ENCODE measurements around the gene PLSCR3.

Gene PLSCR3

DNA sequence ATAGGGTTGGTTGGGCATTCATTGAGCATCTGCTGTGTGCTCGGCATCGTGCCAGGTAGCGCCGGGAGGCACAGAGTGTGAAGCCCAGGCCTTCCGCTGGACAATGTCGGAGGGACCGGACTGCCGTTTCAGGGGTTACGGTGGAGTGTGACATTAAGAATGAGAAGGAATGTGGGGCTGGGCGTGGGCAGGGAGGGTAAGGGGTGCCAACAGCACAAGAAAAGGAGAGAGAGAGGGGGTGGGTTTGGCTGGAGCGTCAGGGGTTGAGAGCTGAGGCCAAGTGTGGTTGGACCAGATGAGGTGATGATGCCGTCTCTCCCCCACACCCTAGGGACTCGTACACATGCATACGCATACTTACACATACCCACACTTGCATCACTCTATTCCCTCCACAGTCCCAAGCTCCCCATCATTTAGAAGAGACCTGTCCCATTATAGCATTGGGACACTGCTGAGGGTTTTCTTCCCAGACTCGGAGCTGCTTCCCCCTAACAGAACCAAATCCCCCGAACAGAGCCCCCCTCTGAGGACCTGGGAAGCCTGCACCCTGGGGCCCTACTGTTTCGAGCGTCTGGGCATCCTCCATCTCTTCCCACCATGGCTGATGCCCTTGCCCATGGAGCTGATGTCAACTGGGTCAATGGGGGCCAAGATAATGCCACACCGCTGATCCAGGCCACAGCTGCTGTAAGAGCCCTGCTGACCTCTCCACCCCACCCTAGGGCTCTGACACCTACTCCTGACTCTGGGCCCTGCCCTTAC lies 45.7 kb downstream of the PLSCR3 start:
- no peaks in the 10 kb centered on the region for H3K36me3 ChIP-seq (ENCODE audit: control insufficient read depth, insufficient read depth, low read length)
- no CpG with 5 or more reads among the region's 19 CpGs for WGBS (ENCODE audit: insufficient coverage, insufficient read length)
- no peak overlapping the region for H3K4me3 ChIP-seq (ENCODE audit: low read length)
- no peak overlapping the region for H3K27ac ChIP-seq (ENCODE audit: low read length)
- H3K27me3 ChIP-seq (ENCODE audit: control insufficient read depth, insufficient read depth, low read length): no peaks in the 10 kb centered on the region
- H3K9me3 ChIP-seq (ENCODE audit: control insufficient read depth, insufficient read depth, low read length): no peaks in the 10 kb centered on the region
- no peak for DNase-seq (ENCODE audit: low read depth, low spot score)
- H3K4me1 ChIP-seq (ENCODE audit: control insufficient read depth, insufficient read depth, low read length): peaks cover 3% of the 10 kb centered on the region; the same call in 1 of the 2 replicates

DNA sequence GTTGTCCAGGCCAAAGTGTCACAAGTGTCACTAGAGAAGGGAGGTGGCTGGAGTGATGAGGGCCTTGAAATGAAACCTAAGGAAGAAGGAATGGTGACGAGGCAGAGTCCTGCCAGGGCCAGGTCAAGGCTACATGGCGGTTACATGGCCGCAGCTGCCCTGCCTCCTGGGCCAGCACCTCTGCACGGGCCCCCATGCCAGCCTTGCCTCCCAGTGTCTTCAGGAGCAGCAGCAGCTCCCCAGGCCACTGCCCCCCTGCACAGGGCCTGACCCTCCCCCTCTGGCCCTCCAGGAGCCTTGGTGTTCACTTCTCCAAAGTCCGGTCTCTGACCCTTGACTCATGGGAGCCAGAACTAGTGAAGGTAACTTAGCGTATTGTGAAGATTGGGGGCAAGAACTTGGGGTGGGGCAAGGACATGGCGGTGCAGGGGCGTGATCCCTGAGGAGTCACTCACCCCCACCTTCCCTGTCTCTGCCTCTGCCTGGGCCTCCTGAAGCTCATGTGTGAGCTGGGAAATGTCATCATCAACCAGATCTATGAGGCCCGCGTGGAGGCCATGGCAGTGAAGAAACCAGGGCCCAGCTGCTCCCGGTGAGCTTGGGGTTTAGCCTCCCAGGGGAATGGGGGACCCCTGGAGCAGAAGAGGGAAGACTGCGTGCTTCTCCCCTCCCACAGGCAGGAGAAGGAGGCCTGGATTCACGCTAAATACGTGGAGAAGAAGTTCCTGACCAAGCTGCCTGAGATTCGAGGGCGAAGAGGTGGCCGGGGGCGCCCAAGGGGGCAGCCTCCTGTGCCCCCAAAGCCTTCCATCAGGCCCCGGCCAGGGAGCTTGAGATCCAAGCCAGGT lies 46.5 kb downstream of the PLSCR3 start:
- no CpG with 5 or more reads among the region's 19 CpGs for WGBS (ENCODE audit: insufficient coverage, insufficient read length)
- no peak for DNase-seq (ENCODE audit: low read depth, low spot score)
- Histone ChIP-seq H3K36me3 (ENCODE audit: control insufficient read depth, insufficient read depth, low read length) (no peaks in the 10 kb centered on the region), H3K27ac (ENCODE audit: low read length) (no peak overlapping the region), H3K27me3 (ENCODE audit: control insufficient read depth, insufficient read depth, low read length) (no peaks in the 10 kb centered on the region), H3K4me1 (ENCODE audit: control insufficient read depth, insufficient read depth, low read length) (peaks cover 3% of the 10 kb centered on the region; the same call in 1 of the 2 replicates), H3K9me3 (ENCODE audit: control insufficient read depth, insufficient read depth, low read length) (no peaks in the 10 kb centered on the region), H3K4me3 (ENCODE audit: low read length) (no peak overlapping the region)

DNA sequence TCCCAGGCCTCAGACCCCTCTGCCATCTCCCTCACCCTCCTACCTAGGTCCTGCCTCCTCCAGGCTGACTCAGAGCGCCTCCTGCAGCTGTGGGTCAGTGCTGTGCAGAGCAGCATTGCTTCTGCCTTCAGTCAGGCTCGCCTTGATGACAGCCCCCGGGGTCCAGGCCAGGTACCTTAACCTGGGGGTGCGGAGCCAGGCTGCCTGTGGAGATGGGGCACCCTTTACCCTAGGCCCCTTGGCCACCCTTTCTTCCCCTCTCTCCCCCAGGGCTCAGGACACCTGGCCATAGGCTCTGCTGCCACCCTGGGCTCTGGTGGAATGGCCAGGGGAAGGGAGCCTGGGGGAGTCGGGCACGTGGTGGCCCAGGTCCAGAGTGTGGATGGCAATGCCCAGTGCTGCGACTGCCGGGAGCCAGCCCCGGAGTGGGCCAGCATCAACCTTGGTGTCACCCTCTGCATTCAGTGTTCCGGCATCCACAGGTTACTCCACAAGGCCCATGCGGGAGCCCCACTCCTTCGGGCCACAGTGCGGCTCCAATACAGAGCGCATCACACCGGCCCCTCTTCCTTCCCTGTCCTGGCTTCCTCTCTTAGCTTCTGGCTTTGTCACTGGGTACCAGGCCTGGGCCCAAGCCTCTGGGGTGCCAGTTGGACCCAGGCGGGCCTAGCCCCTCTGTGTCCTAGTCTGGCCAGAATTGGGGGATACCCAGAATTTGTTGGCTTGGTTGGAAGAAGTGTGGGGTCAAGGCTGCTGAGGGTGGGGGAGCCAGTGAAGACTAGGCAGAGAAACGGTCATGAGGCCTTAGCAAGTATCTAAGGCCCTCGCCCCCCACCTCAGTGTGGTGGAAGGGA lies 47.3 kb downstream of the PLSCR3 start:
- WGBS (ENCODE audit: insufficient coverage, insufficient read length): no CpG with 5 or more reads among the region's 18 CpGs
- Histone ChIP-seq H3K4me3 (ENCODE audit: low read length) (no peak overlapping the region), H3K27ac (ENCODE audit: low read length) (no peak overlapping the region), H3K27me3 (ENCODE audit: control insufficient read depth, insufficient read depth, low read length) (no peaks in the 10 kb centered on the region), H3K4me1 (ENCODE audit: control insufficient read depth, insufficient read depth, low read length) (peaks cover 3% of the 10 kb centered on the region; the same call in 1 of the 2 replicates), H3K9me3 (ENCODE audit: control insufficient read depth, insufficient read depth, low read length) (no peaks in the 10 kb centered on the region), H3K36me3 (ENCODE audit: control insufficient read depth, insufficient read depth, low read length) (no peaks in the 10 kb centered on the region)
- no peak for DNase-seq (ENCODE audit: low read depth, low spot score)

DNA sequence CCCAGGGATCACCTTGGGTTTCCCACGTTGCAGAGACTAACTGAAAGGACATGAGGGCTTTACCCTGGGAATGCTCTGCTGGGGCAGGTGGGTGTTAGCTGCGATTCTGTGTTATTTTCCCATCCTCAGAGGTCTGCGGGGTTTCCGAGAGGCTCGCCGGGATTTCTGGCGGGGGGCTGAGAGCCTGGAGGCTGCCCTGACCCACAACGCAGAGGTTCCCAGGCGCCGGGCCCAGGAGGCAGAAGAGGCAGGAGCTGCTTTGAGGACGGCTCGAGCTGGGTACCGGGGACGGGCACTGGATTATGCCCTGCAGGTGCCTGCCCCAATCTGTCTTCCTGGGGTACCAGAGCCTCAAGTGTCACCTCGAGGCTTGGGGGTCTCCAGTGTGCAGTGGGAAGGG lies 51.1 kb downstream of the PLSCR3 start:
- Histone ChIP-seq H3K4me3 (ENCODE audit: low read length) (no peak overlapping the region), H3K9me3 (ENCODE audit: control insufficient read depth, insufficient read depth, low read length) (no peaks in the 10 kb centered on the region), H3K27ac (ENCODE audit: low read length) (no peak overlapping the region), H3K4me1 (ENCODE audit: control insufficient read depth, insufficient read depth, low read length) (no peaks in the 10 kb centered on the region), H3K27me3 (ENCODE audit: control insufficient read depth, insufficient read depth, low read length) (no peaks in the 10 kb centered on the region), H3K36me3 (ENCODE audit: control insufficient read depth, insufficient read depth, low read length) (no peaks in the 10 kb centered on the region)
- WGBS (ENCODE audit: insufficient coverage, insufficient read length): no CpG with 5 or more reads among the region's 15 CpGs
- DNase-seq (ENCODE audit: low read depth, low spot score): no peak

DNA sequence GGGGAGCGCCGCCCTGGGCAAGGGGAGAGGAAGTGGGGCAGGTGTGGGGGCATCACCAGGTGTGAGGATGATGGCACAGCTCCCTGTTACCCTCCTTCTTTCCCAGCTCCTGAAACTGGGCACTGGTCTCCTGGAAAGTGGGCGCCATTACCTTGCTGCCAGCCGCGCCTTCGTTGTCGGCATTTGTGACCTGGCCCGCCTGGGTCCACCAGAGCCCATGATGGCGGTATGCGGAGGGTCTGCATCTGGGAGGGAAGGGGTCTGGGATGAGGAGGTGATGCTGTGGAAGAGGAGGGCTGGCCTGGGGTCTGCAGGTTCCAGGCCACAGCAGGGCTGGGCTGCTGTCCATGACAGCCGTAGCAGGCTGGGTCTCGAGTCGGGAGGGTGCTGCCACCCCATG lies 52.5 kb downstream of the PLSCR3 start:
- Histone ChIP-seq H3K27ac (ENCODE audit: low read length) (no peak overlapping the region), H3K4me1 (ENCODE audit: control insufficient read depth, insufficient read depth, low read length) (peaks cover 2% of the 10 kb centered on the region), H3K27me3 (ENCODE audit: control insufficient read depth, insufficient read depth, low read length) (no peaks in the 10 kb centered on the region), H3K36me3 (ENCODE audit: control insufficient read depth, insufficient read depth, low read length) (no peaks in the 10 kb centered on the region), H3K4me3 (ENCODE audit: low read length) (no peak overlapping the region), H3K9me3 (ENCODE audit: control insufficient read depth, insufficient read depth, low read length) (no peaks in the 10 kb centered on the region)
- DNase-seq (ENCODE audit: low read depth, low spot score): no peak
- WGBS (ENCODE audit: insufficient coverage, insufficient read length): no CpG with 5 or more reads among the region's 13 CpGs

DNA sequence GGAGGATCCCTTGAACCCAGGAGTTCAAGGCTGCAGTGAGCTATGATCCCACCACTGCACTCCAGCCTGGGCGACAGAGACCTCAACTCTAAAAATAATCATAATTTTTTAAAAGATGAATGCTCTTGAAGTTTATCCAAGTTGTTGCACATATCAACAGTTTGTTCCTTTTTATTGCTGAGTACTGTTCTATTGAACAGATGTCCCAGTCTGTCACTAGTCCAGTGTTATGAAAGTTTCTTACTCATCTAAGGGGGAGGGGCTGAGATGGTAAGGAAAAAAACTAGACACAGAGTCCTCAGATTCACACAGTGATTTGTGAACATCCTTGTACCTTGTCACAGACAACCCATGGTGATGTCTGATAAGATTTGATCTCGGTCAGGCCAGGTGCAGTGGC lies 54.1 kb downstream of the PLSCR3 start:
- Histone ChIP-seq H3K27ac (ENCODE audit: low read length) (no peak overlapping the region), H3K4me1 (ENCODE audit: control insufficient read depth, insufficient read depth, low read length) (peaks cover 3% of the 10 kb centered on the region), H3K4me3 (ENCODE audit: low read length) (no peak overlapping the region), H3K9me3 (ENCODE audit: control insufficient read depth, insufficient read depth, low read length) (no peaks in the 10 kb centered on the region), H3K27me3 (ENCODE audit: control insufficient read depth, insufficient read depth, low read length) (no peaks in the 10 kb centered on the region), H3K36me3 (ENCODE audit: control insufficient read depth, insufficient read depth, low read length) (no peaks in the 10 kb centered on the region)
- DNase-seq (ENCODE audit: low read depth, low spot score): no peak
- WGBS (ENCODE audit: insufficient coverage, insufficient read length): no CpG with 5 or more reads among the region's 2 CpGs
